Ascending aorta (tissue), 2 donors: ENCODE results near the gene PKIG. TPM values are rescaled to one million over a fixed set of nuclear protein-coding genes. Genes with fewer than 3 reads are reported as not detected.

Source experiments
- DNase-seq, 2 donors: peaks; one replicate each; pipeline ENCODE4 v3.0.0-alpha.2; 2019; ENCODE audit warnings: low spot score in 2 of 2
- H3K27ac ChIP-seq, 2 donors: fragments of 200-600 bp; sonication (generic); one replicate each; pipeline ENCODE4 v1.5.1; 2016 to 2017; ENCODE audit warnings: mild to moderate bottlenecking in 1 of 2
- H3K27me3 ChIP-seq: fragments of 200-600 bp; sonication (generic); one replicate; pipeline ENCODE4 v1.5.1; 2017
- H3K36me3 ChIP-seq, 2 donors: fragments of 200-600 bp; sonication (generic); one replicate each; pipeline ENCODE4 v1.5.1; 2016
- H3K4me1 ChIP-seq, 2 donors: fragments of 200-600 bp; sonication (generic); one replicate each; pipeline ENCODE4 v1.5.1; 2016 to 2017; ENCODE audit warnings: mild to moderate bottlenecking in 1 of 2
- H3K4me3 ChIP-seq, 2 donors: fragments of 200-600 bp; sonication (generic); one replicate each; pipeline ENCODE4 v1.5.1; 2016 to 2017; ENCODE audit warnings: mild to moderate bottlenecking in 1 of 2
- H3K9me3 ChIP-seq, 2 donors: fragments of 200-600 bp; sonication (generic); one replicate each; pipeline ENCODE4 v1.5.1; 2016
- intact Hi-C: fragments of 100-400 bp; cut with DNase I; formaldehyde crosslinking; loops from one replicate; pipeline ENCODE4 v1.15.1; 2023
- total RNA-seq: library from RNA; depleted of rRNA; stranded (reverse); fragments of >200 nt; gene quantifications from one replicate; pipeline ENCODE4 v1.1.0, GENCODE V29; 2016
- TF ChIP-seq, protein P1 (sequence below), 3 experiments: fragments of 200-600 bp in 2 of 3; fragments of 450-650 bp in 1 of 3; sonication (generic) in 2 of 3; IDR thresholded peaks; one replicate each; pipeline ENCODE4 v1.5.1; 2016 to 2019; ENCODE audit warnings: antibody characterized with exemption in 3 of 3, mild to moderate bottlenecking in 1 of 3, moderate library complexity in 1 of 3

The PKIG gene
- total RNA-seq, 1 donor from 2014 or later = 84.7 TPM

DNA sequence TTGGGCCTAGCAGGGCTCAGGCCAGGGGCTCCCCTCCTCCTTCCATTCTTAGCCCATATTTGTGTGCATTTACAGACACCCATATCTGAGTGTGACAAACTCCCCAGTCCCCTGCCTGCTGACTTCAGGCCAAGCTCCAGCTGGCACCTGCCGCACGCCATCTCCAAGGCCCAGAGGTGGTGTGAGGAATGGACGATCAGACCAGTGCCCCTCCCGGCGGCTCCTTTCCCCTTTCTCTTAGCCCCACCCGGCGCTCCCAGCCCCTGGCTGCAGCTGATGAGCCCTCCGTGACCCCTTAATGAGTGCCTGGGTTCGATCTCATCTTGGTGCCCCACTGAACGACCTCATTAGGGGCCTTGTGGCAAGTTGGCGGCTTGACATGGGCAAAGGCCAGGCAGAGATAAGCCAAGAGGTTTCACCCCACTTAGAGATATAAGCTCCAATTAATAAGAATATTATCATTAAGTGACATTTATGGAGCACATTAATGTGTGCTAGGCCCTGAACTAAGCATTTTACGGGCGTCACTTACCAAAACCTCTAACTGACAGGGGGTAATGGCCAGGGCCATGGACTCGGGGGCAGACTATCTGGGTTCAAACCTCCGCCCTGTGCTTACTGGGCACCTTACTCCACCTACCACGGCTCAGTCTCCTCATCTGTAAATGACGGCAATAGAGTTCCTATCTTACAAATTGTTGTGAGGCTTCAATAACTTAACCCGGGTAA is 51.7 kb downstream of the PKIG start:
- Histone ChIP-seq H3K4me1 (no peaks in the 10 kb centered on the region), H3K27ac (peak overlapping the region in 1 of 2 donors; percentile 4), H3K27me3 (no peaks in the 10 kb centered on the region), H3K9me3 (no peaks in the 10 kb centered on the region), H3K36me3 (no peaks in the 10 kb centered on the region), H3K4me3 (no peak overlapping the region)
- intact Hi-C loops = no loop called here
- DNase-seq = no peak
- TF ChIP-seq, protein P1, sequence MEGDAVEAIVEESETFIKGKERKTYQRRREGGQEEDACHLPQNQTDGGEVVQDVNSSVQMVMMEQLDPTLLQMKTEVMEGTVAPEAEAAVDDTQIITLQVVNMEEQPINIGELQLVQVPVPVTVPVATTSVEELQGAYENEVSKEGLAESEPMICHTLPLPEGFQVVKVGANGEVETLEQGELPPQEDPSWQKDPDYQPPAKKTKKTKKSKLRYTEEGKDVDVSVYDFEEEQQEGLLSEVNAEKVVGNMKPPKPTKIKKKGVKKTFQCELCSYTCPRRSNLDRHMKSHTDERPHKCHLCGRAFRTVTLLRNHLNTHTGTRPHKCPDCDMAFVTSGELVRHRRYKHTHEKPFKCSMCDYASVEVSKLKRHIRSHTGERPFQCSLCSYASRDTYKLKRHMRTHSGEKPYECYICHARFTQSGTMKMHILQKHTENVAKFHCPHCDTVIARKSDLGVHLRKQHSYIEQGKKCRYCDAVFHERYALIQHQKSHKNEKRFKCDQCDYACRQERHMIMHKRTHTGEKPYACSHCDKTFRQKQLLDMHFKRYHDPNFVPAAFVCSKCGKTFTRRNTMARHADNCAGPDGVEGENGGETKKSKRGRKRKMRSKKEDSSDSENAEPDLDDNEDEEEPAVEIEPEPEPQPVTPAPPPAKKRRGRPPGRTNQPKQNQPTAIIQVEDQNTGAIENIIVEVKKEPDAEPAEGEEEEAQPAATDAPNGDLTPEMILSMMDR (IDR thresholded peaks at IDR 0.05) = no peak

DNA sequence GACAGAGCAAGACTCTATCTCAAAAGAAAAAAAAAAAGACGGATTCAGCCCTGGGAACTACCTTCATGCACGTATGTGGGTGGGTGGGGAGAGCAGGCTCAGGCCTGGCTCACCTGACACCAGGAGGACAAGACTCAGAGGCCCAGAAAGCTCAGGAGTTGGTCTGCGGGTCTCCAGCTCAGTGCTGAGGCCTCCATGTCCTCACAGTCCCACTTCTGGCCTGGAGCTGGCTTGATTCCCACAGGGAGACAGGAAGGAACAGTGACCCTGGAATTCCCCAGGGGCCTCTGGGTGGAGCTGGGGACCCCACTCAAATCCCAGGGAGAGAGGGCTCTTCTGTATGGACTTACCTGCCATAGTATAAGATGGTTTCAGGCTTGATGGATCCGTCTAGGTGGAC is 53.5 kb downstream of the PKIG start:
- Histone ChIP-seq H3K4me3 (no peak overlapping the region), H3K27me3 (no peaks in the 10 kb centered on the region), H3K36me3 (no peaks in the 10 kb centered on the region), H3K9me3 (no peaks in the 10 kb centered on the region), H3K4me1 (no peaks in the 10 kb centered on the region), H3K27ac (no peak overlapping the region)
- intact Hi-C loops = no loop called here
- no peak for DNase-seq
- TF ChIP-seq, protein P1 (IDR thresholded peaks at IDR 0.05) = no peak

DNA sequence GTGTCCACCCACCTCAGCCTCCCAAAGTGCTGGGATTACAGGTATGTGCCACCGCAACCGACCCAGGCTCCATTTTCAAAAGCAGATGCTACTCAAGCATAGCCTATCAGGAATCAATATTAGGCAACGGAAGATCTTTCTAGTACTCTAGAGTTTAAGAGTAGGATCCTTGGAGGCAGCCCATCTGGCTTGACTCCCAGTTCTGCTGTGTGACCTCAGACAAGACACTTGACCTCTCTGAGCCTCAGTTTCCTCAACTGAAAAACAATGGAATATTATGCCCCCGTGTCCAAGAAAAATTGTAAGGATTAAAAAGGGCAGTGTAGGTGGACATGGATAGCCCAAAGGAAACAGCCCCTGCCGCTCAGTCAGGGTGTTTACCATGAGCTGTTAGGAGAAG is 54.7 kb downstream of the PKIG start:
- H3K27ac ChIP-seq = no peak overlapping the region
- TF ChIP-seq, protein P1 (IDR thresholded peaks at IDR 0.05) = no peak
- H3K4me1 ChIP-seq = peaks cover 0 to 3% of the 10 kb centered on the region in 2 donors
- H3K36me3 ChIP-seq = no peaks in the 10 kb centered on the region
- H3K4me3 ChIP-seq = no peak overlapping the region
- H3K9me3 ChIP-seq = no peaks in the 10 kb centered on the region
- intact Hi-C loops = no loop called here
- no peaks in the 10 kb centered on the region for H3K27me3 ChIP-seq
- no peak for DNase-seq

DNA sequence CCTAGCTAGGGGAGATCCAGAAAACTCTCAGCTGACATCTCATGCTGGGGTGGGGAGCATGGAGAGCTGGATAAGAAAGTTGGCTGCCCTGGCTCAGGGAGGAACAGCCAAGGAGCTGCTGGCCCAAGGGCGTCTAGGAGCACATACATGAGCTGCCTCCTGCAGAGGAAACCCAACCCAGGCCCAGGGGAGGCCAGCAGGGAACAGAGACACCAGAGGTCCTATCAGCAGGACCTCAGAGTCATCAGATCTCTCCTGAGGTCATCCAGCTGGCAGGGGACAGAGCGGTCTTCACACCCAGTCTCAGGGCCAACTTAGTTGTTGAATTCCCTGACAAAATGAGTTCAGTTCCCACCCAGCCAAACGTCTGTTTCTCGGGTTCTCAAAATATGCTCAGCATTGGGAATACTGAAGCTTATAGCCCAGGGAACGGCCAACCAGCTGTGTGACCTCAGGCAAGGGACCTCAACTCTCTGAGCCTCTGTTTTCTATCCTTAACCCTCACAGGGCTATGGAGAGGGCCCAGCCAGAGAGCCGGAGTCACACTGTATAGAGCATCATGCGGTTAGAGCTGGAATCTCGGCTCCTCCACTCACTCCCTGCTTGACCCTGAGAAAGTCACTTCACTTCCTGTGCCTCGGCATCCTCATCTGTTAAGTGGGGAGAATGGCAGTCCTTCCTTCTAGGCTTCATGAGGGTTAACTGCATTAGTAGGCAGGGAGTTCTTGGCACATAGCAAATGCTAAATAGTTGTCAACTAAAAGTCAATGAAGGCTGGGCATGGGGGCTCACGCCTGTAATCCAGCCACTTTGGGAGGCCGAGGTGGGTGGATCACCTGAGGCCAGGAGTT is 55.4 kb downstream of the PKIG start:
- Histone ChIP-seq H3K9me3 (no peaks in the 10 kb centered on the region), H3K27ac (peak overlapping the region in 1 of 2 donors; percentile 51), H3K27me3 (no peaks in the 10 kb centered on the region), H3K36me3 (no peaks in the 10 kb centered on the region), H3K4me1 (peaks cover 0 to 10% of the 10 kb centered on the region in 2 donors), H3K4me3 (no peak overlapping the region)
- intact Hi-C loops = no loop called here
- TF ChIP-seq, protein P1 (IDR thresholded peaks at IDR 0.05) = no peak
- peak in 1 of 2 donors; percentile 82 for DNase-seq

DNA sequence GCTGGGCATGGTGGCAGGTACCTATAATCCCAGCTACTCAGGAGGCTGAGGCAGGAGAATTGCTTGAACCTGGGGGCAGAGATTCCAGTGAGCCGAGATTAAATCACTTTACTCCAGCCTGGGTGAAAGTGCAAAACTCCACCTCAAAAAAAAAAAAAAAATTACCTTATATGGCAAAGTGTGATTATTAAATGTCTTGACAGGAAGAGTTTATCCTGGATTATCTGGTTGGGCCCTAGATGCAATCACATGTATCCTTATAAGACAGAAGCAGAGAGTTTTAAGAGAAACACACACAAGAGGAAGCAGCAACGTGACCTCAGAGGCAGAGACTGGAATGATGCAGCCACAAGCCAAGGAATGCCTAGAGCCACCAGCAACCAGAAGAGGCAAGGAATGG is 58.1 kb downstream of the PKIG start:
- Histone ChIP-seq H3K4me3 (no peak overlapping the region), H3K27me3 (no peaks in the 10 kb centered on the region), H3K9me3 (no peaks in the 10 kb centered on the region), H3K36me3 (no peaks in the 10 kb centered on the region), H3K4me1 (peaks cover 0 to 11% of the 10 kb centered on the region in 2 donors), H3K27ac (no peak overlapping the region)
- DNase-seq = no peak
- intact Hi-C loops = no loop called here
- TF ChIP-seq, protein P1 (IDR thresholded peaks at IDR 0.05) = no peak
